WERI-Rb-1 (cell line): ENCODE measurements around the gene SDE2.

ENCODE experiments used
- DNase-seq: peaks from one replicate; pipeline ENCODE4 v3.0.0-alpha.2; 2020
- H3K27ac ChIP-seq: fragments of 250-450 bp; sonication (Bioruptor Pico); 2 replicates; pipeline ENCODE4 v1.5.1; 2020; ENCODE audit warnings: mild to moderate bottlenecking, moderate library complexity
- H3K27me3 ChIP-seq: fragments of 250-450 bp; sonication (Bioruptor Pico); 2 replicates; pipeline ENCODE4 v1.5.1; 2021; ENCODE audit warnings: mild to moderate bottlenecking, low read depth, moderate library complexity; ENCODE audit not compliant: insufficient read depth, severe bottlenecking
- H3K36me3 ChIP-seq: fragments of 250-450 bp; sonication (Bioruptor Pico); 2 replicates; pipeline ENCODE4 v1.5.1; 2020; ENCODE audit warnings: mild to moderate bottlenecking, moderate library complexity
- H3K4me3 ChIP-seq: 2 replicates; pipeline ENCODE4 v1.5.1; 2011; ENCODE audit warnings: low read depth, mild to moderate bottlenecking, control low read depth, low read length
- H3K9me3 ChIP-seq: fragments of 250-450 bp; sonication (Bioruptor Pico); 2 replicates; pipeline ENCODE4 v1.5.1; 2021; ENCODE audit warnings: mild to moderate bottlenecking, moderate library complexity; ENCODE audit not compliant: severe bottlenecking
- CTCF ChIP-seq: IDR thresholded peaks from 2 replicates; pipeline ENCODE4 v1.5.1; 2011; ENCODE audit warnings: low read depth, mild to moderate bottlenecking, control low read depth, inconsistent platforms, low read length

Gene SDE2

GRCh38 chr1:225954753-225955152, 44.4 kb downstream of the SDE2 start:
- DNase-seq = no peak
- no peak for TF ChIP-seq CTCF

GRCh38 chr1:225953315-225953714, 45.8 kb downstream of the SDE2 start:
- H3K27ac ChIP-seq = no peak overlapping the region
- no peak for DNase-seq
- no peaks in the 10 kb centered on the region for H3K9me3 ChIP-seq
- no peaks in the 10 kb centered on the region for H3K27me3 ChIP-seq
- no peak for TF ChIP-seq CTCF
- H3K36me3 ChIP-seq = no peaks in the 10 kb centered on the region
- H3K4me3 ChIP-seq = no peak overlapping the region

More at GRCh38 chr1:225954753-225955152, 44.4 kb downstream of the SDE2 start:
- no peaks in the 10 kb centered on the region for H3K36me3 ChIP-seq
- H3K4me3 ChIP-seq = no peak overlapping the region
- H3K27ac ChIP-seq = no peak overlapping the region
- H3K9me3 ChIP-seq = no peaks in the 10 kb centered on the region
- no peaks in the 10 kb centered on the region for H3K27me3 ChIP-seq

- no peaks in the 10 kb centered on the region for H3K27me3 ChIP-seq
- H3K36me3 ChIP-seq = no peaks in the 10 kb centered on the region
- TF ChIP-seq CTCF = no peak
- H3K9me3 ChIP-seq = no peaks in the 10 kb centered on the region
- no peak overlapping the region for H3K27ac ChIP-seq
- no peak for DNase-seq
- H3K4me3 ChIP-seq = no peak overlapping the region
Observed at GRCh38 chr1:225950905-225951497, 48.1 kb downstream of the SDE2 start.

- H3K36me3 ChIP-seq = no peaks in the 10 kb centered on the region
- H3K27me3 ChIP-seq = no peaks in the 10 kb centered on the region
- DNase-seq = no peak
- no peaks in the 10 kb centered on the region for H3K9me3 ChIP-seq
- no peak for TF ChIP-seq CTCF
- H3K27ac ChIP-seq = no peak overlapping the region
- H3K4me3 ChIP-seq = no peak overlapping the region
Observed at GRCh38 chr1:225949041-225949440, 50.1 kb downstream of the SDE2 start.

GRCh38 chr1:225946803-225947202, 52.3 kb downstream of the SDE2 start:
- no peak overlapping the region for H3K27ac ChIP-seq
- H3K4me3 ChIP-seq = no peak overlapping the region
- DNase-seq = no peak
- TF ChIP-seq CTCF = no peak
- H3K27me3 ChIP-seq = no peaks in the 10 kb centered on the region
- H3K9me3 ChIP-seq = no peaks in the 10 kb centered on the region
- no peaks in the 10 kb centered on the region for H3K36me3 ChIP-seq

GRCh38 chr1:225946082-225946620, 53.0 kb downstream of the SDE2 start:
- no peak overlapping the region for H3K27ac ChIP-seq
- no peaks in the 10 kb centered on the region for H3K27me3 ChIP-seq

More at GRCh38 chr1:225946082-225946620, 53.0 kb downstream of the SDE2 start:
- H3K4me3 ChIP-seq = no peak overlapping the region
- no peak for DNase-seq
- no peaks in the 10 kb centered on the region for H3K9me3 ChIP-seq
- H3K36me3 ChIP-seq = no peaks in the 10 kb centered on the region
- TF ChIP-seq CTCF = no peak
